ENCODE data around the gene LIG1. TPM values are rescaled to one million over a fixed set of nuclear protein-coding genes. Genes with fewer than 3 reads are reported as not detected.
"Not testable (repeated sequence)": the region's sequence is repeated elsewhere in the genome, so short reads cannot be mapped to it uniquely, and the experiment has no call there.

Gene LIG1
- total RNA-seq, 3 donors from 2014 or later = 77.5 to 103 (median 102) TPM

- not testable (repeated sequence) for H3K4me3 Mint-ChIP-seq; ATAC-seq; H3K4me1 Mint-ChIP-seq (ENCODE audit: low read depth); DNase-seq
- peaks cover 14% of the 10 kb centered on the region for H3K9me3 Mint-ChIP-seq
- H3K36me3 Mint-ChIP-seq (ENCODE audit: insufficient read depth) = peaks cover 11% of the 10 kb centered on the region
- H3K27me3 Mint-ChIP-seq (ENCODE audit: low read depth) = peaks cover 16% of the 10 kb centered on the region
Observed at GRCh38 chr19:48091111-48091718, 78.9 kb downstream of the LIG1 start.

- Mint-ChIP-seq H3K4me3 (no peak overlapping the region), H3K27me3 (ENCODE audit: low read depth) (peaks cover 16% of the 10 kb centered on the region), H3K9me3 (peaks cover 14% of the 10 kb centered on the region), H3K4me1 (ENCODE audit: low read depth) (no peaks in the 10 kb centered on the region), H3K36me3 (ENCODE audit: insufficient read depth) (peaks cover 10% of the 10 kb centered on the region)
- no peak for DNase-seq
- no peak for ATAC-seq
Observed at GRCh38 chr19:48090281-48090802, 79.8 kb downstream of the LIG1 start.

GRCh38 chr19:48088991-48089390 is 81.2 kb downstream of the LIG1 start:
- not testable (repeated sequence) for DNase-seq; H3K4me1 Mint-ChIP-seq (ENCODE audit: low read depth); H3K36me3 Mint-ChIP-seq (ENCODE audit: insufficient read depth); H3K4me3 Mint-ChIP-seq; H3K9me3 Mint-ChIP-seq; ATAC-seq
- H3K27me3 Mint-ChIP-seq (ENCODE audit: low read depth) = peaks cover 18% of the 10 kb centered on the region

GRCh38 chr19:48085904-48086864 is 84.0 kb downstream of the LIG1 start:
- no peaks in the 10 kb centered on the region for H3K4me1 Mint-ChIP-seq (ENCODE audit: low read depth)
- no peaks in the 10 kb centered on the region for H3K9me3 Mint-ChIP-seq
- no peak for DNase-seq
- H3K36me3 Mint-ChIP-seq (ENCODE audit: insufficient read depth) = no peaks in the 10 kb centered on the region
- no peak for ATAC-seq
- H3K4me3 Mint-ChIP-seq = no peak overlapping the region
- H3K27me3 Mint-ChIP-seq (ENCODE audit: low read depth) = peaks cover 17% of the 10 kb centered on the region

- no peak for ATAC-seq
- Mint-ChIP-seq H3K27me3 (ENCODE audit: low read depth) (peaks cover 14% of the 10 kb centered on the region), H3K4me3 (no peak overlapping the region), H3K4me1 (ENCODE audit: low read depth) (no peaks in the 10 kb centered on the region), H3K9me3 (no peaks in the 10 kb centered on the region), H3K36me3 (ENCODE audit: insufficient read depth) (no peaks in the 10 kb centered on the region)
- no peak for DNase-seq
Observed at GRCh38 chr19:48085076-48085475, 85.1 kb downstream of the LIG1 start.

GRCh38 chr19:48081106-48081505 is 89.0 kb downstream of the LIG1 start:
- Mint-ChIP-seq H3K4me1 (ENCODE audit: low read depth) (no peaks in the 10 kb centered on the region), H3K4me3 (no peak overlapping the region), H3K27me3 (ENCODE audit: low read depth) (peaks cover 4% of the 10 kb centered on the region), H3K36me3 (ENCODE audit: insufficient read depth) (no peaks in the 10 kb centered on the region), H3K9me3 (no peaks in the 10 kb centered on the region)
- ATAC-seq (no peak), DNase-seq (no peak)

- not testable (repeated sequence) for H3K27me3 Mint-ChIP-seq (ENCODE audit: low read depth); H3K9me3 Mint-ChIP-seq; H3K4me1 Mint-ChIP-seq (ENCODE audit: low read depth); ATAC-seq; H3K4me3 Mint-ChIP-seq; H3K36me3 Mint-ChIP-seq (ENCODE audit: insufficient read depth); DNase-seq
Observed at GRCh38 chr19:48070177-48070769, 99.9 kb downstream of the LIG1 start.

- Mint-ChIP-seq H3K4me3 (no peak overlapping the region), H3K4me1 (ENCODE audit: low read depth) (no peaks in the 10 kb centered on the region), H3K9me3 (no peaks in the 10 kb centered on the region)
Observed at GRCh38 chr19:48069435-48069834, 100.7 kb downstream of the LIG1 start.

More at GRCh38 chr19:48069435-48069834, 100.7 kb downstream of the LIG1 start:
- Mint-ChIP-seq H3K36me3 (ENCODE audit: insufficient read depth) (no peaks in the 10 kb centered on the region), H3K27me3 (ENCODE audit: low read depth) (no peaks in the 10 kb centered on the region)
- ATAC-seq (no peak), DNase-seq (no peak)

Other genes with a start within 250 kb of the LIG1 start
- not detected for gene BSPH1, start 178.2 kb downstream of the LIG1 start, total RNA-seq
- not detected for gene ELSPBP1, start 175.7 kb downstream of the LIG1 start, total RNA-seq
- not detected for gene CABP5, start 126.3 kb downstream of the LIG1 start, total RNA-seq
- gene PLA2G4C, start 59.5 kb downstream of the LIG1 start, total RNA-seq = 10 to 100 TPM in 1 of 3 donors, 1 to 10 TPM in 2; 4.1 to 11.6 (median 4.2) TPM
- 1 to 10 TPM; 6.0 to 6.7 (median 6.5) TPM for gene ZSWIM9, start 336 bp upstream of the LIG1 start, total RNA-seq
- 10 to 100 TPM; 47.6 to 55.1 (median 51.3) TPM for gene CARD8, start 85.6 kb upstream of the LIG1 start, total RNA-seq
- under 1 TPM in 2 of 3 donors, not detected in 1; 0.10 to 0.18 TPM for gene ZNF114, start 99.7 kb upstream of the LIG1 start, total RNA-seq
- gene EMP3, start 155.2 kb upstream of the LIG1 start, total RNA-seq = 100 to 1,000 TPM; 187 to 207 (median 196) TPM
- gene TMEM143, start 193.6 kb upstream of the LIG1 start, total RNA-seq = 1 to 10 TPM; 5.2 to 6.4 (median 5.6) TPM
- not detected for gene SYNGR4, start 194.0 kb upstream of the LIG1 start, total RNA-seq
- gene KDELR1, start 221.2 kb upstream of the LIG1 start, total RNA-seq = 10 to 100 TPM; 58.6 to 63.8 (median 61.3) TPM
- gene GRIN2D, start 223.3 kb upstream of the LIG1 start, total RNA-seq = under 1 TPM; 0.11 to 0.14 (median 0.13) TPM

Measured in activated T-cell treated with anti-CD3 and anti-CD28 coated beads, Interleukin-2, amount 50 U/mL, for 4 hours (primary cell).